ENCODE results near the gene HNRNPA0.

DNA sequence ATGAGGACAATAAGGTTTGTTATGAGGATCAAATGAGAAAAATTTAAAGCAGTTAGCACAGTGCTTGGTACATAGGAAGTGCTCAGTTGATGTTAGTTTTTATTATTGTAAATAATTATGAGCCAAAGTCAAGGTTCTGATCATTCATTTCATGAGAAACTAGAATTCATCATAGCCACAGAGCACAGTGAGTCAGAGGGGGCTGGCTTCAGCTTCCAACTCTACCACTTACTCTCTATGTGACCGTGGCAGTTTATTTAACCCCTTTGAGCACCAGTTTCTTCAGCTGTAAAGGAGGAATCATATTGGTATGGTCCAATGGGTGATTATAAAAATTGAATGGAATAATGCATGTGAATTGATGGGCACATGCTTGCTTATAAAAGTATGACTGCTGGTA lies 57.7 kb downstream of the HNRNPA0 start:
- TF ChIP-seq, protein P1, sequence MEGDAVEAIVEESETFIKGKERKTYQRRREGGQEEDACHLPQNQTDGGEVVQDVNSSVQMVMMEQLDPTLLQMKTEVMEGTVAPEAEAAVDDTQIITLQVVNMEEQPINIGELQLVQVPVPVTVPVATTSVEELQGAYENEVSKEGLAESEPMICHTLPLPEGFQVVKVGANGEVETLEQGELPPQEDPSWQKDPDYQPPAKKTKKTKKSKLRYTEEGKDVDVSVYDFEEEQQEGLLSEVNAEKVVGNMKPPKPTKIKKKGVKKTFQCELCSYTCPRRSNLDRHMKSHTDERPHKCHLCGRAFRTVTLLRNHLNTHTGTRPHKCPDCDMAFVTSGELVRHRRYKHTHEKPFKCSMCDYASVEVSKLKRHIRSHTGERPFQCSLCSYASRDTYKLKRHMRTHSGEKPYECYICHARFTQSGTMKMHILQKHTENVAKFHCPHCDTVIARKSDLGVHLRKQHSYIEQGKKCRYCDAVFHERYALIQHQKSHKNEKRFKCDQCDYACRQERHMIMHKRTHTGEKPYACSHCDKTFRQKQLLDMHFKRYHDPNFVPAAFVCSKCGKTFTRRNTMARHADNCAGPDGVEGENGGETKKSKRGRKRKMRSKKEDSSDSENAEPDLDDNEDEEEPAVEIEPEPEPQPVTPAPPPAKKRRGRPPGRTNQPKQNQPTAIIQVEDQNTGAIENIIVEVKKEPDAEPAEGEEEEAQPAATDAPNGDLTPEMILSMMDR (IDR thresholded peaks at IDR 0.05), result no peak
- TF ChIP-seq POLR2A (IDR thresholded peaks at IDR 0.05) (no peak), POLR2AphosphoS5 (IDR thresholded peaks at IDR 0.05) (no peak)
